ENCODE measurements around the gene ELK1. TPM values are rescaled to one million over a fixed set of nuclear protein-coding genes. Genes with fewer than 3 reads are reported as not detected.

ELK1 gene
- total RNA-seq, 1 donor from 2014 or later = 7.3 TPM

DNA sequence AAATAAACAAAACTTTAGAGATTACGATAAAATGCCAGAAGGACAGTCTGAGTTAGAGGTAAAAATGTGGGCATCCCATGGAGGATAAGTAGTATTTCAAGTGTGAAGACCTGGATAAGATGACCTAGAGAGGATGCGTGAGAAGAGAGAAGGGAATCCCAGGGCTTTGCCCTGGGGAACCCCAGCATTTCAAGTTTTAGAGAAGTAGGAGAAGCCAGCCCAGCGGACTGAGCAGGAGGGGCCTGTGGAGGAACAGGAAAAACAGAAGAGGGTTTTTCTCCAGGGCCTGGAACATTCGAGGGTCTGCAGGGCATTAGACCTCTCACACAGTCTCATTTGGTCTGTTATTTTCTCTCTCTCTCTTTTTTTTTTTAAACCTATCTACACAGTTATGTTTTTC lies 17.7 kb downstream of the ELK1 start:
- Histone ChIP-seq H3K9me3 (ENCODE audit: control insufficient read depth in 3 of 3, low read length in 3 of 3) (no peaks in the 10 kb centered on the region), H3K4me1 (ENCODE audit: control insufficient read depth in 3 of 3, insufficient read depth in 3 of 3, low read length in 3 of 3) (no peaks in the 10 kb centered on the region), H3K36me3 (ENCODE audit: control insufficient read depth in 3 of 3, insufficient read depth in 3 of 3, low read length in 3 of 3) (peaks cover 4 to 16% (median 11%) of the 10 kb centered on the region in 3 donors), H3K27ac (ENCODE audit: low read depth, low read length) (no peak overlapping the region), H3K27me3 (ENCODE audit: control insufficient read depth in 3 of 3, insufficient read depth in 3 of 3, low read length in 3 of 3) (no peaks in the 10 kb centered on the region), H3K9ac (ENCODE audit: low read depth in 1 of 3, low read length in 3 of 3) (no peak overlapping the region), H3K4me3 (ENCODE audit: low read length in 3 of 3) (no peak overlapping the region)

DNA sequence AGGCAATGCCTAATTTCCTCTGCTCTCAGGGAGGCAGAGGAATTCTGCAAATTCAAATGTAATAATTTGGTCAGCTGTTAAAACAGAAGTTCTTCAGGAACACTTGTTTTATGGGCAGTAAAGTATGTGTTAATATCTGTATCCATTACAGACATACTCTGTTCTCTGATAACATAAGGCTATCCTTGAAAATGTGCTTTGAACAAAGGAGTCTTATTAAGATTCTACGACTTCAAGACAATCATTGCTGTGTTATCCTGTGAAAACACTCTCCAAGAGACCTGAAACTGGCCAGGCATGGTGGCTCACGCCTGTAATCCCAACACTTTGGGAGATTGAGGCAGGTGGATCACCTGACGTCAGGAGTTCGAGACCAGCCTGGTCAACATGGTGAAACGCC lies 18.7 kb downstream of the ELK1 start:
- Histone ChIP-seq H3K9ac (ENCODE audit: low read depth in 1 of 3, low read length in 3 of 3) (no peak overlapping the region), H3K4me3 (ENCODE audit: low read length in 3 of 3) (no peak overlapping the region), H3K9me3 (ENCODE audit: control insufficient read depth in 3 of 3, low read length in 3 of 3) (no peaks in the 10 kb centered on the region), H3K27ac (ENCODE audit: low read depth, low read length) (no peak overlapping the region), H3K27me3 (ENCODE audit: control insufficient read depth in 3 of 3, insufficient read depth in 3 of 3, low read length in 3 of 3) (no peaks in the 10 kb centered on the region), H3K4me1 (ENCODE audit: control insufficient read depth in 3 of 3, insufficient read depth in 3 of 3, low read length in 3 of 3) (no peaks in the 10 kb centered on the region), H3K36me3 (ENCODE audit: control insufficient read depth in 3 of 3, insufficient read depth in 3 of 3, low read length in 3 of 3) (peaks cover 0 to 15% (median 8%) of the 10 kb centered on the region in 3 donors)

- no peaks in the 10 kb centered on the region for H3K27me3 ChIP-seq (ENCODE audit: control insufficient read depth in 3 of 3, insufficient read depth in 3 of 3, low read length in 3 of 3)
- H3K27ac ChIP-seq (ENCODE audit: low read depth, low read length) = no peak within 1 kb of the TSS
- H3K9ac ChIP-seq (ENCODE audit: low read depth in 1 of 3, low read length in 3 of 3) = no peak within 1 kb of the TSS
- H3K9me3 ChIP-seq (ENCODE audit: control insufficient read depth in 3 of 3, low read length in 3 of 3) = no peaks in the 10 kb centered on the region
- no peaks in the 10 kb centered on the region for H3K4me1 ChIP-seq (ENCODE audit: control insufficient read depth in 3 of 3, insufficient read depth in 3 of 3, low read length in 3 of 3)
- peaks cover 0 to 5% (median 0%) of the 10 kb centered on the region in 3 donors for H3K36me3 ChIP-seq (ENCODE audit: control insufficient read depth in 3 of 3, insufficient read depth in 3 of 3, low read length in 3 of 3)
- no peak within 1 kb of the TSS for H3K4me3 ChIP-seq (ENCODE audit: low read length in 3 of 3)
These were observed 20.8 kb downstream of the ELK1 start, which contains the start of gene CFP for GRCh38 chrX:47629419-47630200. TSS of gene CFP (minus strand) at chrX:47629930. CDS start at chrX:47629844, 86 bp downstream.

GRCh38 chrX:47628982-47629381 lies 21.4 kb downstream of the ELK1 start:
- Histone ChIP-seq H3K27me3 (ENCODE audit: control insufficient read depth in 3 of 3, insufficient read depth in 3 of 3, low read length in 3 of 3) (peaks cover 0 to 3% (median 3%) of the 10 kb centered on the region in 3 donors), H3K27ac (ENCODE audit: low read depth, low read length) (no peak overlapping the region), H3K4me3 (ENCODE audit: low read length in 3 of 3) (no peak overlapping the region), H3K4me1 (ENCODE audit: control insufficient read depth in 3 of 3, insufficient read depth in 3 of 3, low read length in 3 of 3) (no peaks in the 10 kb centered on the region), H3K9me3 (ENCODE audit: control insufficient read depth in 3 of 3, low read length in 3 of 3) (no peaks in the 10 kb centered on the region), H3K36me3 (ENCODE audit: control insufficient read depth in 3 of 3, insufficient read depth in 3 of 3, low read length in 3 of 3) (no peaks in the 10 kb centered on the region), H3K9ac (ENCODE audit: low read depth in 1 of 3, low read length in 3 of 3) (no peak overlapping the region)

DNA sequence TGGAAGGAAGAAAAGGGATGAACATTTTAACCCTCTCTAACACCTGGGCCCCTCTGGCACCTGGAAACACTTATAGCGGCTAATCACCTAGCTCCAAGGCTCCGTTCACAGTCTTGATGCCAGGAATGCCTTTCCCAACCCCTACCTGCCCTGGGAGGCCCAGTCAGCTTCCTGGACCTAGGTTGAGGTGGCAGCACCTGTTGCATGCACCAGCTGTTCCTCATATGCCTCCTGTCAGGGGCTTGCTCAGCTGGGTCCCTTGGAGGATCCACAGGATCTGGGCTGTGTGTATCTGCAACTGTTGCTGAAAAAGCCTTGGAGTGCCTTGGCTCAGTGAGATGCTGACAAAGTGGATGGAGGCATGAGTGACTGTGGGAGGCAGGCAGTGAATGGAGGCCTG lies 25.0 kb downstream of the ELK1 start:
- Histone ChIP-seq H3K4me1 (ENCODE audit: control insufficient read depth in 3 of 3, insufficient read depth in 3 of 3, low read length in 3 of 3) (peaks cover 0 to 2% (median 0%) of the 10 kb centered on the region in 3 donors), H3K36me3 (ENCODE audit: control insufficient read depth in 3 of 3, insufficient read depth in 3 of 3, low read length in 3 of 3) (no peaks in the 10 kb centered on the region), H3K4me3 (ENCODE audit: low read length in 3 of 3) (no peak overlapping the region), H3K9me3 (ENCODE audit: control insufficient read depth in 3 of 3, low read length in 3 of 3) (no peaks in the 10 kb centered on the region), H3K27me3 (ENCODE audit: control insufficient read depth in 3 of 3, insufficient read depth in 3 of 3, low read length in 3 of 3) (peaks cover 0 to 31% (median 6%) of the 10 kb centered on the region in 3 donors), H3K27ac (ENCODE audit: low read depth, low read length) (no peak overlapping the region), H3K9ac (ENCODE audit: low read depth in 1 of 3, low read length in 3 of 3) (no peak overlapping the region)

DNA sequence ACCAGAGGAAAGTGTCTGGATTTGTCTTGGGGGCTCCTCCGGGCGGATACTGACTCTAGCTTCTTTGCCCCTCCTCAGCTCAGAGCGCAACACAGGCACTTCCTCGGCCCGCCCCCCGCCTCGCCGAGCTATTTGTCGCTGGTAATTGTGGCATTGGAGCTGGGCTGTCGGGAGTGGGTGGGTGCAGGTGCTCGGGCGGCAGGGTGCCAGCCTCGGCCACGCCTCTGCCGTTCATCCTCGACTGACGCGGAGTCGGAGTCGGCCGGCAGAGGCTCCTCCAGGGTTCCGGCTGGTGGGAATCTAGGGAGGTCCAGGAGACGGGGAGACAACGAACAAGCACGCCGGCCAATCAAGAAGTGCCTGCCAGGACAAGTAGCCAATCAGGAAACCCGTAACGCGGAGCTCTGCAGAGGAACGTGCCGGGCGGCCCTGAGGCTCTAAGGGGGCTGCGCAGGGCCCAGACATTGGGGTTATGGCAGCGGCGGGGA lies 26.8 kb downstream of the ELK1 start:
- Histone ChIP-seq H3K4me1 (ENCODE audit: control insufficient read depth in 3 of 3, insufficient read depth in 3 of 3, low read length in 3 of 3) (peaks cover 0 to 2% (median 0%) of the 10 kb centered on the region in 3 donors), H3K9me3 (ENCODE audit: control insufficient read depth in 3 of 3, low read length in 3 of 3) (no peaks in the 10 kb centered on the region), H3K4me3 (ENCODE audit: low read length in 3 of 3) (no peak overlapping the region), H3K27ac (ENCODE audit: low read depth, low read length) (no peak overlapping the region), H3K36me3 (ENCODE audit: control insufficient read depth in 3 of 3, insufficient read depth in 3 of 3, low read length in 3 of 3) (no peaks in the 10 kb centered on the region), H3K9ac (ENCODE audit: low read depth in 1 of 3, low read length in 3 of 3) (no peak overlapping the region), H3K27me3 (ENCODE audit: control insufficient read depth in 3 of 3, insufficient read depth in 3 of 3, low read length in 3 of 3) (peaks cover 0 to 33% (median 6%) of the 10 kb centered on the region in 3 donors)

- Histone ChIP-seq H3K27me3 (ENCODE audit: control insufficient read depth in 3 of 3, insufficient read depth in 3 of 3, low read length in 3 of 3) (peaks cover 0 to 33% (median 6%) of the 10 kb centered on the region in 3 donors), H3K9ac (ENCODE audit: low read depth in 1 of 3, low read length in 3 of 3) (no peak overlapping the region), H3K9me3 (ENCODE audit: control insufficient read depth in 3 of 3, low read length in 3 of 3) (no peaks in the 10 kb centered on the region), H3K36me3 (ENCODE audit: control insufficient read depth in 3 of 3, insufficient read depth in 3 of 3, low read length in 3 of 3) (no peaks in the 10 kb centered on the region), H3K27ac (ENCODE audit: low read depth, low read length) (no peak overlapping the region), H3K4me1 (ENCODE audit: control insufficient read depth in 3 of 3, insufficient read depth in 3 of 3, low read length in 3 of 3) (peaks cover 0 to 2% (median 0%) of the 10 kb centered on the region in 3 donors), H3K4me3 (ENCODE audit: low read length in 3 of 3) (no peak overlapping the region)
These were observed 28.5 kb downstream of the ELK1 start for GRCh38 chrX:47621851-47622250.

GRCh38 chrX:47620303-47620685 lies 30.1 kb downstream of the ELK1 start:
- Histone ChIP-seq H3K36me3 (ENCODE audit: control insufficient read depth in 3 of 3, insufficient read depth in 3 of 3, low read length in 3 of 3) (no peaks in the 10 kb centered on the region), H3K4me3 (ENCODE audit: low read length in 3 of 3) (no peak overlapping the region), H3K9me3 (ENCODE audit: control insufficient read depth in 3 of 3, low read length in 3 of 3) (no peaks in the 10 kb centered on the region), H3K27me3 (ENCODE audit: control insufficient read depth in 3 of 3, insufficient read depth in 3 of 3, low read length in 3 of 3) (peaks cover 0 to 33% (median 6%) of the 10 kb centered on the region in 3 donors), H3K9ac (ENCODE audit: low read depth in 1 of 3, low read length in 3 of 3) (no peak overlapping the region), H3K27ac (ENCODE audit: low read depth, low read length) (no peak overlapping the region), H3K4me1 (ENCODE audit: control insufficient read depth in 3 of 3, insufficient read depth in 3 of 3, low read length in 3 of 3) (peaks cover 0 to 2% (median 0%) of the 10 kb centered on the region in 3 donors)

- H3K4me3 ChIP-seq (ENCODE audit: low read length in 3 of 3) = peak within 1 kb of the TSS in 2 of 3 donors; percentile 40 to 60
- H3K9ac ChIP-seq (ENCODE audit: low read depth in 1 of 3, low read length in 3 of 3) = no peak within 1 kb of the TSS
These were observed 30.7 kb downstream of the ELK1 start, which contains the start of gene SYN1 for GRCh38 chrX:47619486-47620302. TSS of gene SYN1 (minus strand) at chrX:47619857. CDS start at chrX:47619728, 129 bp downstream.

More at GRCh38 chrX:47619486-47620302, 30.7 kb downstream of the ELK1 start, which contains the start of gene SYN1:
- Histone ChIP-seq H3K36me3 (ENCODE audit: control insufficient read depth in 3 of 3, insufficient read depth in 3 of 3, low read length in 3 of 3) (no peaks in the 10 kb centered on the region), H3K27me3 (ENCODE audit: control insufficient read depth in 3 of 3, insufficient read depth in 3 of 3, low read length in 3 of 3) (peaks cover 0 to 33% (median 6%) of the 10 kb centered on the region in 3 donors), H3K27ac (ENCODE audit: low read depth, low read length) (no peak within 1 kb of the TSS), H3K4me1 (ENCODE audit: control insufficient read depth in 3 of 3, insufficient read depth in 3 of 3, low read length in 3 of 3) (peaks cover 0 to 2% (median 0%) of the 10 kb centered on the region in 3 donors), H3K9me3 (ENCODE audit: control insufficient read depth in 3 of 3, low read length in 3 of 3) (no peaks in the 10 kb centered on the region)
